Mesenteric fat pad (tissue), 1 donor: ENCODE results near the gene SEPTIN2. TPM values are rescaled to one million over a fixed set of nuclear protein-coding genes. Genes with fewer than 3 reads are reported as not detected.
"Not testable (repeated sequence)": the region's sequence is repeated elsewhere in the genome, so short reads cannot be mapped to it uniquely, and the experiment has no call there.

Experiments used
- DNase-seq: peaks from one replicate; pipeline ENCODE4 v3.0.0-alpha.2; 2020; ENCODE audit warnings: low spot score
- total RNA-seq: library from RNA; stranded (reverse); fragmentation: NEBNext Ultra II Directional; extraction: Animal tissue kit (Norgen Biotek cat#: 25700); gene quantifications from one replicate; pipeline ENCODE4 v1.2.1, GENCODE V29; 2021
- donor health status: DM: yes; HTN: yes; CAD: no.

Gene SEPTIN2
- total RNA-seq, 1 donor from 2014 or later: 403 TPM

DNA sequence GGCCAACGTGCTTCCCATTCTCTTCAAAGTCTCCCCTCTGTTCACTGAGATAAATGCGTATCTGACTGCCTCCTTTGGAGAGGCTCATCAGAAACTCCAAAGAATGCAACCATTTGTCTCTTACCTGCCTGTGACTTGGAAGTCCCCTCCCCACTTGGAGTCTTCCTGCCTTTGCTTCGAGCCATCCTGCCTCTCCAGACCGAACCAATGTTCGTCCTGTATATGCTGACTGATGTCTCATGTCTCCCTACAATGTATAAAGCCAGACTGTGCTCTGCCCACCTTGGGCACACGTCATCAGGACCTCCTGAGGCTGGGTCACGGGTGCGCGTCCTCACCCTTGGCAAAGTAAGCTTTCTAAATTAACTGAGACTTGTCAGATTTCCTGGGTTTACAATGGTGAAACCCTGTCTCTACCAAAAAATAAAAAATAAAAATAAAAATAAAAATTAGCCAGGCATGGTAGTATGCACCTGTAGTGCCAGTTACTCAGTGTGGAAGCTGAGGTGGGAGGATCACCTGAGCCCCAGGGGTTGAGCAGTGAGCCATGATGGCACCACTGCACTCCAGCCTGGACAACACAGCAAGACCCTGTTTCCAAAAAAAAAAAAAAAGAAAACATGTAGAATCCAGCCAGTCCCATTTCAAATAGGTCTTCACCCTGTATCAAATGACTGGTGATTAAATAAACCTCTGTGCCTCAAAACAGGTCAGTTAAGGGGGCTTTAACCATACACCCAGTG lies 29.2 kb upstream of the SEPTIN2 start:
- no peak for DNase-seq

DNA sequence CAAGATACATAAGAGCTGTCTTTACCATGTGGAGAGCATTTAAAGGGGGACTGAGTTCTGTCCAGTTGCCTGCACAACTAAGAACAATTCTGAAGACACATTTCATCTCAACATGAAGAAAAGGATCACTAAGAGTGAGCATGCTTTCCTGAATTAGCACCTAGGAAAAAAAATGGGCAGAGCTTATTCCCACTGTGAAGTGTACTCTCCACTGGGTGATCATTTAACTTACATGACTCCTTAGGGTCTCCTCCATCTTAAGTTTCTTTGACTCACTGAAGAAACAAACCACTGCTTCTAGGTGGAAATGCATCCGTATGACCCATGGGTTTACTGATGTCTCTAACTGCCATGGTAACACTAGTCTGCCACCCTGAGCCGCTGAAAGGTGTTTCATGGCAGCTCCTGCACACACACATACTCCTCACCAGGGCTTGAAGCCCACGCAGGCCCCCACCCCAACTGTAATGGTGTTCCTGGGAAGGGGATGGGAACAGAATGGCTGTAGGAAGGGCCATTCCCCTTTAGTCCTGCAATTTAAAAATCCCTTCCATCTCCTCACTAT lies 27.3 kb upstream of the SEPTIN2 start:
- no peak for DNase-seq

DNA sequence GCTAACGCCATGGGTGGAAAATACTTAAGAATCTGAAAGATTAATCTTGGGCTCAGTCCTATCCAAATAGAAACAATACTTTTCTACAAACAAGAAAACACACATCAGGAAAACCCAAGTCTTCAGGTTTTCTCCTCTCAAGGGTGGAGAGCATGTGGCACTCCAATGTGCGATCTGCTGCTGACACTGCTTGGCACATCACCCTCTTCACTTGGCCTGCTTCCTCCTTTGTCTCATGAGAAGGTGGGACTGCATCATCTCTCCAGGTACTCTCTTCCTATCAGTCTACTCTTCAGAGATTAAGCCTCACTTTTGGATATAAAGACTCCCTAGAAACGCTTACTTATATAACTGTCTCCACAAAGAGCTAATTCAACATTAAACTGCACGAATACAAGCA lies 26.7 kb upstream of the SEPTIN2 start:
- DNase-seq: no peak

DNA sequence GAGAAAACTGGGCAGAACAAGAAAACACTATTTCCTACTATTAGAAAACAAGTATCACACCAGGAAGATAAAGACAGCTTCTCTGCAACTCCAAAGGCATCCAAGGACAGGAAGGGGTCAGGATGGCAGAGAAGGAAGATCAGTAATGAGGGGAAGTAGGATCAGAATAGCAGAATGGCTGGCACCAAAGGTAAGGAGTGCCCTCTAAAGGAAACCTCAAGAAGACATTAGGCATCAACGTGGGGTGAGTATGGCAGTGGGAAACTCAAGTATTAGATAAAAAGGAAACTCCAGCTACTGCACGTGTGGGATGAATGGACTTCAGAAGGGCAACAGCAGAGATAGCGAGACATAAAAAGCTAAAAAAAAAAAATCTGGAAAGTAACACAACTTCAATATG lies 26.1 kb upstream of the SEPTIN2 start:
- no peak for DNase-seq

GRCh38 chr2:241291153-241291552 lies 24.6 kb upstream of the SEPTIN2 start:
- DNase-seq: no peak

DNA sequence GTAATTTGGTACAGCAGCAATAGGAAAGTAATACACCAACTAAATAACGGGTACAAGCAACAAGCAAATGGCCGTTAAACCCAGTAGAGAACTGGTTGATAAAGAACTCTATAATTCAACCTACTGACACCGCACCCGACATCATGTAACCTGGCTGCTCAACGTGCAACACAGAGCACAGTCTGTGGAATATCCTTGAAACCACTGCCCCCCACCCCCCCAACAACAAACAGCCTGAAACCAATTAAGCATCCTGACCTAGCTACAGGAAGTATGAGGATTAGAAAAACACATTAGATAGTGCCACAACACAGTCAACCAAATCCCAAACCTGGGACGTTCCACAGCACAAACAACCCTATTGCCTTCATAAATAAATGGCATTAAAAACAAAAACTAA lies 23.7 kb upstream of the SEPTIN2 start:
- no peak for DNase-seq

DNA sequence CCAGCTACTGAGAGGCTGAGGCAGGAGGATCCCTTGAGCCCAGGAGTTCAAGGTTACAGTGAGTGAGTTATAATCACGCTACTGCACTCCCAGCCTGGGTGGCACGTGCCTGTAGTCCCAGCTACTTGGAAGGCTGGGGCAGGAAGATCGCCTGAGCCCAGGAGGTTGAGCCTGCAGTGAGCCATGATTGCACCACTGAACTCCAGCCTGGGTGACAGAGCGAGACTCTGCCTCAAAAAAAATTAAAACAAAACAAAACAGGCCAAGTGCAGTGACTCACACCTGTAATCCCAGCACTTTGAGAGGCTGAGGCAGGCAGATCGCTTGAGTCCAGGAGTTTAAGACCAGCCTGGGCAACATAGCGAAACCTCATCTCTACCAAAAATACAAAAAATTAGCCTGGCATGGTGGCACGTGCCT lies 22.3 kb upstream of the SEPTIN2 start:
- DNase-seq: not testable (repeated sequence)

DNA sequence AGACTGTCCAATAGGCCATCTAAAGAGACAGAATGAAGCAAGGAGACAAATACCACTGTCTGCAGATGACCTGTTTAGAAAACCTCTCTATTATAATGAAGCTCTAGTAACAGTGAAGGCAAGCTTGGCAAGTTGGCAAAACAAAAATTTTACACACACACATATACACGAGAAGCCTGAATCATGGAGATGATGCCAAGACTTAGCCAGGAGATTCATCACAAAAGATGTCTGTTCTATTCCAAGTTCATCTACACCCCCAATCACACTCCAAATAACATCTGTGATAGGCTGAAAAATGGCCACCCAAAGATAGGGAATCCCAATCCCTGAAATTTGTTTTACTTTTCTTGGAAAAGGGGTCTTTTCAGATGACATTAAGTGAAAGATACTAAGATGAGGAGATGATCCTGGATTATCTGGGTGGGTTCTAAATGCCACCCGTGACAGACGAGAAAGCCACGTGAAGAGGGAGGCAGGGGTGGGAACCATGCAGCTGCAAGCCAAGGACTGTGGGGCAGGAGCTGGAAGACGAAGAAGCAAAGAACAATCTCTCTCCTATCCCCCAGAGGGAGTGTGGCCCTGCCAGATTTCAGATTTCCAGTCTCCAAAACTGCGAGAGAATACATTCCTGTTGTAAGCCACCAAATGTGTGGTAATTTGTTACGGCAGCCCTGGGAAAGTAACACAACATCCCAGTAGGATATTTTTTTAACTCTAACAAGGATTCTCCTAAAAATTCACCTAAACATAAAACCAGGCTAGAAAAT lies 20.2 kb upstream of the SEPTIN2 start:
- no peak for DNase-seq

DNA sequence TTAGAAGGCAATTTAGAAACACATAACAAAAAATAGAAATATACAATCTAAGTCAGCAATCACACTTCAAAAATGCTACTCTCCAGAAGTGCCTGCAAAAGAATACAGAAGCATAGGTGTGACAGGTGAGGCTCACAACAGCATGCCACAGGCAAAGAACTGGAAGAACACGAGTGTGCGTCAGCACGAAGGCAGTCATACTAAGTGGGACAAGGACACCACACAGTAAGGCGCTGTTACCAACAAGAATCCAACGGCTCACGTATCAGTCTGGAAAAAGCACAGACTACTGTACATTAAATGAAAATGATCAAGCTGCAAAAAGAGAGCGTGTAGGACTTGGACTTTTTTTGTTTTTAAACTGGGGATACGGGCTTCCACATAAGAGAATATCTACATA lies 19.0 kb upstream of the SEPTIN2 start:
- no peak for DNase-seq

DNA sequence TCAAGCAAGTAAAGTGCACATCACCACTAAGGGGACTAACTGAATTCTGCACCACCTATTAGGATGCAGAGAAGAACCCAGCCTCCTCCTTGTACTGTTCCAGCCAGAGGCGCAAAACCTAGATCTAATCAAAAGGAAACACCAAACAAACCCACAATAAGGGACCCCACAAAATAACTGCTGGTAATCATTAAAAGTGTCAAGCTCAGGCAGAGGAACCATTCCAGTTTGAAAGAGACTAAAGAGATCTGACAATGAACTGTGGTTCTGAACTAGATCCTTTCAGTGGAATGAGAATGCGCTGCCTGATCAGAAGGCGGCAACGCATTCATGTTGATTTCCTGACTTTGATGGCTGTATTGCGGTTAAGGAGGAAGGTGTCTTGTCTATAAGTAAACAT lies 17.1 kb upstream of the SEPTIN2 start:
- no peak for DNase-seq

- DNase-seq: no peak
Measured at GRCh38 chr2:241300000-241300399, 15.7 kb upstream of the SEPTIN2 start.

- DNase-seq: no peak
Measured at GRCh38 chr2:241302083-241302482, 13.6 kb upstream of the SEPTIN2 start.

DNA sequence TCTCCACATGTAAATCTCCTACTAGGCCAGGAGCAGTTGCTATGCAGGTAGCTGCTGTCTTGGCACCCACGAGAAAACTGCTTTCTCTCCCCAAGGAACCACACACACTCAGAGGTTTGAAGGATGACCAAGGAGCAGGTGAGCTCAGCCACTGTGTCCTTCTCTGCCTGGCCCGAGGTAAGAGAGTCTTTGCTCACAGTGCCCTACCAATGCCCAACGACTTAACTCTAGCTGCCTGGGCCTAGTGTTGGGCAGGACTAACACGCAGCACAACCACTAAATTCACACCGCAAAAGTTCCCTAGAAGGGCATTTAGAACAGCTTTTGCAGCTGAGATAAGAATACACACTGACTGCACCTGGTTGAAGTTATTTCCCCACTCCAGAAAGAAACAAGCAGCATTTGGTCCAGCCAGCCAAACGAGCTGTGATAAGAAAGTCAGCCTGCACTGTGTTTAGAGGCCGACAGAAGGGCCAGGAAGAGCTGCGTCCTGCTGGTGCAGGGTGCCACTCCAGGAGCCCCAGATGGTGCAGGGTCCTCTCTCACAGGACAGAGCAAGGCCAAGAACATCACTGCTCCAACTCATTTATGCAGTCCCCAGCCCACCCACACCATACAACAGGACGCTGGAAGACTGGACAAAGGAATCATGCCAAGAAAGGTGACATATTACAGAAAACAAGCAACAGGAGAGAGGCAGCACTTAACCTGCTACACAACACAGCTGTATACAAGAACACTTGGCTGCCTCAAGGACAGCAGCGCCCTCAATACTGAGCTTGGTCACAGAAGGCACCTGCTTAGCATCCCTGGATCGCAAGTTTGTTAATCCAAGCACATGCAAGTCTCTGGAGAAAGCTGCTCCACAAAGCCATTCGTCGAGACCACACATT lies 12.7 kb upstream of the SEPTIN2 start:
- DNase-seq: no peak

GRCh38 chr2:241304039-241304670 lies 11.6 kb upstream of the SEPTIN2 start:
- no peak for DNase-seq

DNA sequence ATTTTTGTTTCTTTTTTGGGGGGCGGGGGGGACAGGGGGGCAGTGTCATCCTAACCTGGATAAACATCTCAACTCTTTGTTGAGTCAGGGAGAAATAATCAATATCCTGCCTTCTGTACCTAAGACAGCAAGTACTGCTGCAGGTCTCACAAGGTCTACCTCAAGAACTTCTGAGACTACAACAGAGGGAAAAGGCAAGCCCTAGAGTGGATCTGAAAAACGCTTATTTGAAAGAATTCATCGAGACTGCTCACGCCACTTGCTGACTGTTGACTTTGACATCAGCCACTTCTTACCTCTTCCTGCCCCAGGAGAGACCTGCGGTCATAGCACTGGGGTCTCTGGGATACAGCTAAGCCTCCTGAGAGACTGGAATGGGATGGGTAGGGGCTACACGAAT lies 8.7 kb upstream of the SEPTIN2 start:
- DNase-seq: no peak

DNA sequence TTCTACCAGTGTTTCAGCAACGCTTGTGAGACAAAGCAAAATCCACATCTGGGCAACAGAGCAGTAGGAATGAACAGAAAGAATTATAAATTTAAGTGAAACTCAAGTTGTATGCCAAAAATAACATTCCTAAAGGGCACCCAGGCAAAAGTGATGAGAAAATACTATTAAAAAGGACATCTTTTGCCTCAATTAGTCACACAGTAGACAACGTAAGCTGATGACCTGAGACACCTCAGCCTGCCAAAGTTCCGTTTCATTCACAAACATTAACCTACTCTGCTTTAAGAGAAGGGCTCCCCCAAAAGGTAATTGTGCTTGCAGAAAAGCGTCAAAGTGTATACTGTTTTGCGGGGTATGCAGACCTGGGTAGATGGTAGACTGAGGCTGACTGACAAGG lies 7.5 kb upstream of the SEPTIN2 start:
- DNase-seq: no peak

- DNase-seq: no peak
Measured at GRCh38 chr2:241308832-241309500, 6.8 kb upstream of the SEPTIN2 start.

DNA sequence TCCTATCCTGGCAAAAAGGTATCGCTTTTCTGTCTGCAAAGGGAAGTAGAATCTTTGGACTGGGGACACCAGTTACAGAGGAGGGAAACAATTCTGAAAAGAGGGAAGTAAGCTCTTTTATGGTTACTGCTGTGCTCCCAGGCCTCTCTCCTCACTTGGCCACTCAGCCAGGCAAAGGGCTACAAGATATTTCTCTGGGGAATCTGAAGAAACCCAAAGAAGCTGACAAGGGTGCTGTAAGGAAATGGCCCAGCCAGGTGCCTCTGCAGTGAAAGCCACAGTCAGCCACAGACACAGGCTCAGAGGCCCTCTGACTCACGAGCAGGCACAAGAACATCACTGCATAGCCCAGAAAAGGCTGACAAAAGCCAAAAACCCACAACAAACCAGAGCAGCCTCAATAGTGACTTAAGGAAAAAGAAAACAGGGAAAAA lies 6.0 kb upstream of the SEPTIN2 start:
- no peak for DNase-seq

GRCh38 chr2:241310917-241311566 lies 4.7 kb upstream of the SEPTIN2 start:
- no peak for DNase-seq

DNA sequence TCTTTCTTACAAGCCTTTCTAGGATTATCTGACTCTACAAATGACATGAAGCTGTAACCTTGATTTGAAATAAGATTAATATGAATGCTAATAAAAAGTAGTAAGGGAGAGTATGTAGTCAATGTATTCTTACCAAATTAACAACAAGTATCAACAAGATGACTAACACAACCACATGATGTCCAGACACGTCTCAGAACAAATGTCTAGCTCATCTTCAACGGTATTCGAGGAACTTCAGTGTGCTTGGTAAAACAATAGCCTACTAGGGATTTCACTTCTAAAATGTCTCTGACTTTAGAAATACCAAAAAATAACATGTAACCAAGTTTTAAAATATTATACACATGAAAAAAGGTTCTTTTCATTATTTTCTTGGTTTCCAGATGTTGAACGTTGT lies 3.6 kb upstream of the SEPTIN2 start:
- DNase-seq: no peak
